Kasumi-1 (cell line): Measurements from ENCODE around the gene STRADB.
"Not testable (repeated sequence)": the region's sequence is repeated elsewhere in the genome, so short reads cannot be mapped to it uniquely, and the experiment has no call there.

ENCODE experiments used
- DNase-seq, 2 experiments: peaks; one replicate each; lab custom pipeline; 2025; lab: John Stamatoyannopoulos, UW

Gene STRADB, protein sequence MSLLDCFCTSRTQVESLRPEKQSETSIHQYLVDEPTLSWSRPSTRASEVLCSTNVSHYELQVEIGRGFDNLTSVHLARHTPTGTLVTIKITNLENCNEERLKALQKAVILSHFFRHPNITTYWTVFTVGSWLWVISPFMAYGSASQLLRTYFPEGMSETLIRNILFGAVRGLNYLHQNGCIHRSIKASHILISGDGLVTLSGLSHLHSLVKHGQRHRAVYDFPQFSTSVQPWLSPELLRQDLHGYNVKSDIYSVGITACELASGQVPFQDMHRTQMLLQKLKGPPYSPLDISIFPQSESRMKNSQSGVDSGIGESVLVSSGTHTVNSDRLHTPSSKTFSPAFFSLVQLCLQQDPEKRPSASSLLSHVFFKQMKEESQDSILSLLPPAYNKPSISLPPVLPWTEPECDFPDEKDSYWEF

DNA sequence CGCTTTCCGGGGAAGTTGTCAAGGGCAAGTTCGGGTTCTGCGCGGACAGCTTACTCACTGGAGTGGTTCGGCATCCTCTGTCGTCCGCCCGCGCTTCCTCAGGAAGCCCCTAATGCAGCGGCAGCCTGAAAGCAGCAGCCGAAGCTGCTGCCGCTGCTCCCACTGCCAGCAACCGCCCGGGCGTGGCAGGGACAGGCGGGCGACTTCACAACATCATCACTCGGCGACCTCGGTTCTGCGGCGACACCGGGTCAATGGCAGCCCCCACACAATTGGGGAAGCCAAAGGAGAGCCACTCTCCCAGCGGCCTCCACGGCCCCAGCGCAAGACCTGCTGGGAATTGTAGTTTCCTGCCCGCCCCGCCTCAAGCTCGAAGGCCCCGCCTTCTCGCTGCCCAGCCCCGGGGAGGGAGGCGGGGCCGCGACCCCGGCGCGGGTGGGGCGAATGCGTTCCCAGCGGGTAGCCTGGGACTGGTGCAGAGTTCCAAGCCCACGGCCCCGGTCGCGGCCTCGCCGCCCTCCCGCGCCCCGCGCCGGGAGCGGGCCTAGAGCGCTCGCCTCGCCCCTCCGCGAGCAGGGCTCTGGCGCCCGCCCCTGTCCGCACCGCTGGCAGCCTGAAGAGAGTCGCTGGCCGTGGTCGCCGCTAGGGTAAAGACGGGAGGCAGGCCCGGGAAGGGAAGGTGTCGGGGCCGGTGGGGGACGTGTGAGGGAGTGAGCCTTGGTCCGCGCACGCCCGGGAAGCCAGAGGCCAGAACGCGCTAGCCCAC lies at the start of gene STRADB, which contains the start of gene TRAK2:
Gene STRADB (plus strand): TSS at position 449 of the 766 bp plus-strand sequence. CDS start 3,101 bp downstream, outside the sequence.
Gene TRAK2 (minus strand): TSS at position 167 of the 766 bp plus-strand sequence. CDS start 30,951 bp downstream, outside the sequence.
- peak; percentile 99 for DNase-seq

DNA sequence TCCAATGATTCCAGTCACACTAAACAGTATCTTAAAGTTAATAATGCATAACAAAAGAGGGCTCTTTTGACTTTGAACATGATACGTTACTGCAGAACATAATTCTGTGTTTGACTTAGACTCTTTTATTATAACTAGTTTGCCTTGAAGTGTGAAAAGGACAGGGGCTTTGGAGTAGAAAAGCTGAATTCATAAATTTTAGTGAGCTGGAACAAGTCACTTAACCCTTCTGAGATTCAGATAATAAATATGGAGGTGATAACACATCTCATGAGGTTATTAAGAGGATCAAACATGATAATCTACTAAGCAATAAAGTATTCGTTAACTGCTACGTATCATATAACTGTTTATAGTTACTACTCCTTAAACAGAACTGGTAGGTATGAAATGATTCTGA lies 49.7 kb upstream of the STRADB start:
- no peak for DNase-seq

DNA sequence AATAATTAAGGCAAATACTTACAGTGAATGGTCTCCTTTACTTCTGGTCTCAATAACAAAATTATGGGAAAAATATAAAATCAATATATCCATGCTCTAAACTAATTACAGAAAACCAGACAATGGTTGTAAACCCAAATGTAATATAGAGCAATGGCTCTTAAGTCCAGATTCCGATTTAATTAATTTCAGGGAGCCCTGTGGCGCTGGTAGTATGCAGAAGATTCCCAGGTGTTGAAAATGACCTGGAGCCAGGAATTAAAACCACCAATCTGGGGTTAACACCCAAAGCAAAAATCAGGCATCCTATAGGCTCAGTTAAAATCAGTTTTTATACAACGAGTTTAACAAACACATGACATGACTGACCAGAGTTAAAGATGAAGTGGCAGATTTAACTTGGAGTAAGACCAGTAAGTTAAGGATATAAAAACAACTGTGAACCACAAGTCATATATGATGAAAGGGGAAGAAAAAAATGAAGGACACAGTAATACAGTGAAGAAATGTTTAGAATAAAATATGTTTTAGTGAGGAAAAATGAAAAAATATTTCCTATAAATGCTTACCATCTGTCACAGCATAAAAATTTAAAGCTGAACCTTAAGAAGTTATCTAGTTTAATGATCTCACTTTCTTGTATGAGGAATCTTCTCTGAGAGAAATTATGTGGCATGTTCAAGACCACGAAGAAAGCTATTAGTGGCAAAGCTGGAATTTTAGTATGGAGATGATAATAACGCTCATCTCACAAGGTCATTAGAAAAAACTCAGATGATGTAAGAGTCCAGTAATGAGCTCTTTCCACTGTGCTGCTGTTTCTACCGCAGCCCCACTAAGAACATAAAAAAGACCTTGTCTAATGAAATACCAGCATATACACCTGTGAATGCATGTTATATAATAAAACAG lies 48.6 kb upstream of the STRADB start:
- no peak for DNase-seq

DNA sequence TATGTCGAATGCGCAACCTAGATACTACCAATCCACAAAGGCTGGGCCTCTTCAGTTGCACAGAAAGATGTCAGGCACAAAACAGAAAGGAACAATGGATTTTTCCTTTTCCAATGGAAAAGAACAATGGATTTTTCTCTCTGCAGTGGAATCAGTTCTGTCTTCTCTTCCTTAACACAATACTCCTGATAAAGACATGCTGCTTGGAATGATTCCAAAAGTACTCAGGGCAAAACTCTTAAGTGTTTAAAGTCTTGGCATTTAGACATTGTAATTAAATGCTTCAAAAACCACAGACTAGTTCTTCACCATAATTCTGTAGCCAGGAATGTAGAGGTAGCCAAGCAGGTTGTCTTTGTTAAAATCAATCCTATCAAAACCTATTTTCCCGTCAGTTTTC lies 47.7 kb upstream of the STRADB start:
- DNase-seq, result no peak

DNA sequence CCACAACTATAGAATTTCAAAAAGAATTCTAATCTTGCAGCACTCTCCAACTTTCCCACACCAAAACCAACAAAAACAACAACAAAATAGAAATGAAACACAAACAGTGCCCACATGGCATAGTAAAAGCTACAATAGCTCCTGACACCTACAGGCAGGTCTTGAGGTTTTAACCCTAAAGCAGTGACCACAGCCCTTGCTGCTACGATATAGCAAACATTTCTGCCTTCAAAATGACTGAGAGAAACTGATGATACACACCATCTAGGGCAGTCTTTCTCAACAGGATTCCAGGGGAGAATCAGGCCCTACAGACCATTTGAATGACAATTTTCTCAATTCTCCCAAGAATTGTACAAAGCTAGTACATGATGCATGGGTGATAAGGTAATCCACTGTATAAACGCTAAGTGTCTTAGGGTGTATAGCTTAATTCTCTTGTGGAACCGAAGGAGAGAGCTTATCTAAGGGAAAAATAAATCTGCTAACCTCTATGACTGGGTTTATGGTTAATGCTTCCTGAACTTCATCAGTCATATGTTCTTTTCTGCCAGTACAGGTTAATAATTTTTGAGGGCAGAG lies 46.8 kb upstream of the STRADB start:
- DNase-seq, result no peak

DNA sequence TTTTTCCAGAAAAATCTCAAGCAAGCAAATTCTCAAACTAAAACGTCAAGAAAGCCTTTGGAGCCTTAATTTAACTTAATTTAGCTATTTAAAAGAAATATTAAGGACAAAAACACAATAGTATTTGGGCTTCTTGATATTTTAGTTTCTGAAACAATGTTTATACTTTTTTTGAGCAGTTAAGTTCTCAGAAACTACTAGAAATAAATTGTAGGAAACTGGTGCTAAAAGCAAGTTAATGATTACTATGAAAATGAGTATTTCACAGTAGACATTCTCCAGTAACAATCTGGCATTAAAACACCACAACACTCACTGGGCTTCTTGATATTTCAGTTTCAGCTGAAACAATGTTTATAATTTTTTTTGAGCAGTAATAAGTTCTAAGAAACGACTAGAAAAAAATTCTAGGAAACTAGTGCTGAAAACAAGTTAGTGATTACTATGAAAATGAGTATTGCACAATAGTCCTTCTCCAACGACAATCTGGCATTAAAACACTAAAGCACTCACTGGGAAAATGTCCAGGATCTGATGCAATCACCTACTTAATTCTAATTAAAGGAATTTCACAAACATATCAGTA lies 45.4 kb upstream of the STRADB start:
- peak; percentile 17 to 18 for DNase-seq

DNA sequence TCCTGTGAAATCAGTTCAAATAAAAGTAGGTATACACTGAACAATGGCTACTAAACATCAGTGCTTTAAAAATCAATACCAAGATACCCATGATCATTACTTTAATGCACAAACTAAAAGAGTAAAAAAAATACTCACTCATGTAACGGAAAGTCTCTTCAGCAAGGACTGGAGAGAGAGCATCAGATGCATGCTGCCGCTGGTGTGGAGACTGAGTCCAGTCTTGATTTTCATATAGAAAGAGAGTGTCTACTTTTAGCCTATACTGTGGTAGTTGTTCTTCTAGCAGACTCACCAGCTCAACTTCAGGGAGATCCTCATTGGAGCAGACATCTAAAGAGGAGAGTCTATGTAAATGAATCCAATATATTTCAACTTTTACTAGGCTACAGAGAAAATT lies 44.3 kb upstream of the STRADB start:
- DNase-seq, result no peak

DNA sequence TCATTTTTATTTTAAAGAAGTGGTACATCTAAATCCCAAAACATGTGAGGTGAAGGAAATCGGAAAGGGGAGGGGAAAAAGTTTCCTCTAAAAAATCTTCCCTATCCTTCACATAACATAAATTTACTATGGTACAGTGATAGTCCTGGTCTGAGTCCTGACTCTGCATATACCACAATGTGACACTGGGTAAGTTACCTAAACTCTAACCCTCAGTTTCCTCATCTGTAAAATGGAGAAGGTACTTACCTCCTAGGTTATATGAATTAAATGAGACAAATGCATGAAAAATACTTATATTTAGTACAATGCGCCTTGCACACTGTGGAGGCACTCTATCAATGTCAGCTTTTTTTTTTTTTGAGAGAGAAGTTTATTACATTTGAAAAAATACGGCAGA lies 42.6 kb upstream of the STRADB start:
- DNase-seq, result no peak

DNA sequence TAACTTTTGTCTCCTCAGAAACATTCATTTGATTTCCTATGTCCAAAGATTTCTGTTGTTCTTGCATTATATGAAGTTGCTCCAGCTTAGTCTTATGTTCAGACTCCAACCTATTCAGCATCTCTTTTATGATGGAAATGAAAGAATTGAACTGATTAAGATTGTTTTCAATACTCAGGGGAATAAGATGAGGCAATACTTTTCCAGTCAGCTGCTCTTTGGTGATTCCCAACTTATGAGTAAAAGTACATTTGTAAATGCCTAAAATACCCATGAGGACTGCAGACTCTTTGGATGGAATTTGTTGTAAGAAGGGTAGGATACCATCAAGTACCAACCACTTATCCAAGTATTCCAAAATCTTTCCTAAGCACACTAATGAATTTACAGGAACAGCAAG lies 40.1 kb upstream of the STRADB start:
- no peak for DNase-seq

DNA sequence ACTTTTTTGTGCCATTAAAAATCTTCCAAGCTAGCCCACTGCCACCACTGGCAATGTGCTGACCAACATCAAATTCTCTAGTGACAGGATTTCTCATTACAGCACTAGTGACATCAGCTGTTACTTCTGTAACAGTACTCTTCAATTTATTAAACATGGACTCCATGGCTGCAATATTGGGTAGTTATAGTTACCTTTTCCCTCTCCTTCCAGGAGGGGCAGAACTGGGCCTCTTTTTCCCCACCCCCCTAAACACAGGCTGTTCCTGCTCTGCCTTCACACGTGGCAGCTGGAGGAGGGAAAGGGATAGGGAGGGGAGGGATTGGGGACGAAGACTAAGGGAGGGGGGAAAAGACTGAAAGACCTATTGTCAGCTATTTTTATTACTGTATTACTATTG lies 38.4 kb upstream of the STRADB start:
- no peak for DNase-seq

DNA sequence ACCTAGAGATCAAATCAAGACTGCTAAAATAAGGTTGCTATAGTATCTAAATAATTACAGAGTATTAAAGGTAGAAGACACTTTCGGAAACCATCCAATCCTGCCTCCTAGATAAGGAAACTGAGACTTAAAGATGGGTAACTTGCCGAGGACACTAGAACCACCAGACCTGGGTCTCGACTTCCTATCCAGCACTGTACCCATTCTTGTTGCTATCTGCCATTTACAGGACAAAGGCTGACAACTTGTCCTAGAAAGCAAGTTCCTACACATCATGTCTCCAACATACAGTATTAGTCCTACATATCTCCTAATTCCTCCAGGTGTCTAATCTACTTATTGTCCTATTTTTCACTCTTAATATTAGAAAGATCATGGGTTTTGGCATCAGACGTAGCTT lies 38.0 kb upstream of the STRADB start:
- DNase-seq, result no peak

DNA sequence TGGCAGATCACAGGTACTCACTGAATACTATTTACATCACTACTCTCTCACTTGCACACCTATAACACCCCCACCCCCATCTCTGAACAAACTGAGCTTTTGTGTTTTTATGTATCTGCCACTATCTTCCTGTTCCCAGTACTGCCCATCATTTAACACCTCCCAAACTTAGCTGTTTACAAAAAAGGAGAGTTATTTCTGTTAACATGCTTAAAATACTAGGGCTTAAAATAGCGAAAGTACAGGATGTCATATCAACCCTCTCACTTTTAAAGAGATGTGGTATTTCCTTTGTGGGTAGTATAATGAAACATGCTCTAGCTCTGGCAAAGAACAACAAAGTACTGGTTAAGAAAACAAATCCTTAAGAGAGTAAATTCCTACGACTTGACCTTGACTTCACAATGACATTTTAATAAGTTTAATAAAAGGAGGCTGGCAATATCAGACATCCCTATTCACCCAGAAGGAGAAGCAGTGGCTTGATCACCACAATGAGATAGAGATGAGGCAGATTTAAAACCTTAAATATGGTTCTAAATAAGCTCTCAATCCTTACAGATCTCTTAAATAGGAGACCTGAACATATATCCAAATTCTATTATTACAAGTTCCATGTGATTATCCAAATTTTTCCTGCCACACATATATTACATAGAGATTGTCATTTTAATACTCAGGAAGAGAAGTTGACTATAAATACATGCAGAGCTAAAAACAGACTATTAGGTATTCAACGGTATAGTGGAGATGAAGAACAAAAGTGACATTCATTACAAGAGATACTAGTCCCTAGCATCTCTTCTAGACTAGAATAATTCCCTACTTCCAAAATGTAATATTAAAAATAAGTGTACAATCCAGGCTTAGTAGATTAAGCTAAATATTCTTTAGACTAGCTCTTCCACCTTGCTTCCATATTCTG lies 37.2 kb upstream of the STRADB start:
- DNase-seq, result peak; percentile 35 to 43

DNA sequence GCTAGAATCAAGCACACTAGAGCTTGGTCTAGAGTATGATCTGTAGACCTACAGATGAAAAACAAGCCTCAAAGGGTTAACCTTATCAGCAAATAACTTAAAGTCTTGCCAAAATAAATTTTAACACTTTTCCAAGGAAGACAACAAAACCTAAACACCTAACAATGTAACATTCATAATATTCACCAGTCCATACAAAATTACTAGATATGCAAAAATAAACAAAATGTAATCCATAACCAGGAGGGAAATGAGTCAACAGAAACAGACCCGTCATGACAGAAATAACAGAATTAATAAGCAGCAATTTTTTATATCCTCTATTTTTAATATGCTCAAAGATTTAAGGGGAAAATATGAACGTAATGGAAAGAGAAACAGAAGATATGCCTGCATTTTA lies 36.4 kb upstream of the STRADB start:
- DNase-seq, result no peak

DNA sequence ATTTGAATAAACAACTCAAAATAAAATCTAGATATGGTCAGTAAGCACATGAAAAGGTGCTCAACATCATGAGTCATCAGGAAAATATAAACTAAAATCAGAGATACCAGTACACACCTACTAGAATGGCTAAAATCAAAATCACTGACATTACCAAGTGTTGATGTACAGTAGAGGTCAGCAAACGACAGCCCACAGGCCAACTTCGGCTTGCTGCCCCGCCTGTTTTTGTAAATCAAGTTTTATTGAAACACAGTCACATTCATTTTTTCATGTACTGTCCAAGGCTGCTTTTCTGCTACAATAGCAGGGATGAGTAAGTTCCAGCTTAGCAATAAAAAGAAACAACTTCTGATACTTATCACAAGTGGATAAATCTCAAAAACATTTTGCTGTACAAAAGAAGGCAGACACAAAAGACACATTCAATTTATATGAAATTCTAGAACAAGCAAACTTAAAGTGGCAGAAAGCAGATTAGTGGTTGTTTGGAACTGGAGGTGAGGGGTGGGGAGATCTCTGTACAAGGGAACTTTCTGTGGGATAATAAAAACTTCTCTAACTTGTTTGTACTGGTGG lies 32.4 kb upstream of the STRADB start:
- no peak for DNase-seq

DNA sequence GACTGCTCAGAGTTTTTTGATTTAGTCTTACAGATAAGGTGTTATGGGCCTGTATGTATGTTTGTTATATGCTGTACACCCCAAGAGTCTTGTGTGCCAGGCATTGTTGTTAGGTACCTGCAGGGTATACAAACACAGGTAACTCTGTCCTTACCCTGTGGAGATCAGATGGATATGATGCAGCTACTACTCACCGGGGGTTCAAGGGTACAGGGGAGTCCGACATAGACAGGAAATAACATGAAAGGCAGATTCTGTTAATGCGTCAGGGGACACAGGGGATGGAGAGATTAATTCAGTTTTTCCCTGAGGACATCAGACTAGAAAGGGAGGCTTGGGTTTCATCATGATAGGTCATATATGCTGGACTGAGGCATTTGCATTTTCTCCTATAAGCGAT lies 31.6 kb upstream of the STRADB start:
- DNase-seq, result no peak

DNA sequence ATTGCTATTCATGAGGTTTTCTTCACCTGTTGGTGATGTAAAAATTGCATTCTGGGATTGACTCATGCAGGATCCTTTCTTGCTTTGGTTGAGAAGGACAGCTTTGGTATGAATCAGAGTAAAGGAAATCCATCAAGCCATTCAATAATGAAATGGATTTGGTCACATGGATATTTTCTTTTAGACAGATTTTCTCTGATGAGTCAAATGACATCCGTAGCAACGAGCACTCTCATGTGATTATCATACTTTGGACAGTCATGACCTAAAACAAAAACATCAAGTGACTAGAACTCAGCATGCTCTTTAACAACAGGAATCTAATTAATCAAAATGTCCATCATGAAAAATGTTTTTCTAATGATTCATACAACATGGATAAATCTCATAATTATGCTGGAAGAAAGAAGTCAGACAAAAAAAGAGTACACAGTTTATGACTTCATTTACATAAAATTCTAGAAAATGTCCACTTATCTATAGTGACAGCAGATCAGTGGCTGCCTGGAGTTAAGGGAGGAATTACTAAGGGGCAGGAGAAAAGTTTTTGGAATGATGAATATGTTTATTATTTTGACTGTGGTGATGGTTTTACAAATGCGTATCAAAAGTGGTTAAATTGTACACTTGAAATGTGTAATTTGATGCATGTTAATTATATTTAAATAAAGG lies 31.0 kb upstream of the STRADB start:
- no peak for DNase-seq

DNA sequence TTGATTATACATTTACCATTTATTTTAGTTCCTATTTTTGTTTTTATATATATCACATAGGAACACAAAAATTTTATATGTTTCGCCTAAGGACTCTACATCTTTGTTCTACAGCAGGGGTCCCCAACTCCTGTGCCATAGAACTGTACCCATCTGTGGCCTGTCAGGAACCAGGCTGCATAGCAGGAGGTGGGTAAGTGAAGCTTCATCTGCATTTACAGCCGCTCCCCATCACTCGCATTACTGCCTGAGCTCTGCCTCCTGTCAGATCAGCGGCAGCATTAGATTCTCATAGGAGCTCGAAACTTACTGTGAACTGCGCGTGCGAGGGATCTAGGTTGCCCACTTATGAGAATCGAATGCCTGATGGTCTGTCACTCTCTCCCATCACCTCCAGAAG lies 25.6 kb upstream of the STRADB start:
- no peak for DNase-seq

DNA sequence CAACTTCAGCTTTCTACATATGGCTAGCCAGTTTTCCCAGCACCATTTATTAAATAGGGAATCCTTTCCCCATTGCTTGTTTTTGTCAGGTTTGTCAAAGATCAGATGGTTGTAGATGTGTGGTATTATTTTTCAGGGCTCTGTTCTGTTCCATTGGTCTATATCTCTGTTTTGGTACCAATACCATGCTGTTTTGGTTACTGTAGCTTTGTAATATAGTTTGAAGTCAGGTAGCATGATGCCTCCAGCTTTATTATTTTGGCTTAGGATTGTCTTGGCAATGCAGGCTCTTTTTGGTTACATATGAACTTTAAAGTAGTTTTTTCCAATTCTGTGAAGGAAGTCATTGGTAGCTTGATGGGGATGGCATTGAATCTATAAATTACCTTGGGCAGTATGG lies 23.2 kb upstream of the STRADB start:
- not testable (repeated sequence) for DNase-seq

DNA sequence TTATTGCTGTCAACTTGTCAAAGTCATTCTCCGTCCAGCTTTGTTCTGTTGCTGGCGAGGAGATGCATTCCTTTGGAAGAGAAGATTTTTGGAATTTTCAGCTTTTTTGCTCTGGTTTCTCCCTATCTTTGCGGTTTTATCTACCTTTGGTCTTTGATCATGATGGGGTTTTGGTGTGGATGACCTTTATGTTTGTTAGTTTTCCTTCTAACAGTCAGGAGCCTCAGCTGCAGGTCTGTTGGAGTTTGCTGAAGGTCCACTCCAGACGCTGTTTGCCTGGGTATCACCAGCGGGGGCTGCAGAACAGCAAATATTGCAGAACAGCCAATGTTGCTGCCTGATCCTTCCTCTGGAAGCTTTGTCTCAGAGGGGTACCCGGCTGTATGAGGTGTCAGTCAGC lies 21.7 kb upstream of the STRADB start:
- DNase-seq, result not testable (repeated sequence)
